Testis (tissue), 2 donors: ENCODE results near the gene PIM2.

Experiments
- POLR2A ChIP-seq: fragments of 450-650 bp; IDR thresholded peaks from one replicate; pipeline ENCODE4 v1.6.1; 2017; ENCODE audit warnings: antibody characterized with exemption, mild to moderate bottlenecking, moderate library complexity
- TF ChIP-seq, protein P1 (sequence below), 3 experiments: fragments of 450-650 bp in 2 of 3; fragments of 200-600 bp in 1 of 3; sonication (generic) in 1 of 3; IDR thresholded peaks; one replicate each; pipeline ENCODE4 v1.5.1; 2016 to 2019; ENCODE audit warnings: antibody characterized with exemption in 3 of 3, mild to moderate bottlenecking in 2 of 3, moderate library complexity in 1 of 3

DNA sequence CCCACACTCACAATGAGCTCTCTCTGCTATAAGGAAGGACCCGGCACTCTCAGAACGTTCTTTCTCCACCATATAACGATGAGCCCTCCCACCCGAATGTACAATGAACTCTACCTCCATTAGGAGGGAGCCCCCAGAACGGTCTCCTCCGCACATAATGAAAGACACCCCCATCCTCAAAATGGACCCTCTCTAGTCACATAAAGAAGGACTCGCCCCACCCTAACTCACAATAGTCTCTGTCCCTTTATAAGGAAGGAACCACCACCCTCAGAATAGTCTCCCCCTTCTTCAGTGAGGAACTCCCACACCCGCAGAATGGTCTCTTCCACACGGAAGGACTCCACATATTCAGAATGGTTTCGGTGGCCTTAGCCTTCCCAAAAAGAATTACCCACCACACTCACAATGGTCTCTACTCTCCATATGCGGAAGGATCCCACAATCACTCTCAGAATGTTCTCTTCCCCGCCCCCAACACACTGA is 7.9 kb downstream of the PIM2 start:
- TF ChIP-seq, protein P1, sequence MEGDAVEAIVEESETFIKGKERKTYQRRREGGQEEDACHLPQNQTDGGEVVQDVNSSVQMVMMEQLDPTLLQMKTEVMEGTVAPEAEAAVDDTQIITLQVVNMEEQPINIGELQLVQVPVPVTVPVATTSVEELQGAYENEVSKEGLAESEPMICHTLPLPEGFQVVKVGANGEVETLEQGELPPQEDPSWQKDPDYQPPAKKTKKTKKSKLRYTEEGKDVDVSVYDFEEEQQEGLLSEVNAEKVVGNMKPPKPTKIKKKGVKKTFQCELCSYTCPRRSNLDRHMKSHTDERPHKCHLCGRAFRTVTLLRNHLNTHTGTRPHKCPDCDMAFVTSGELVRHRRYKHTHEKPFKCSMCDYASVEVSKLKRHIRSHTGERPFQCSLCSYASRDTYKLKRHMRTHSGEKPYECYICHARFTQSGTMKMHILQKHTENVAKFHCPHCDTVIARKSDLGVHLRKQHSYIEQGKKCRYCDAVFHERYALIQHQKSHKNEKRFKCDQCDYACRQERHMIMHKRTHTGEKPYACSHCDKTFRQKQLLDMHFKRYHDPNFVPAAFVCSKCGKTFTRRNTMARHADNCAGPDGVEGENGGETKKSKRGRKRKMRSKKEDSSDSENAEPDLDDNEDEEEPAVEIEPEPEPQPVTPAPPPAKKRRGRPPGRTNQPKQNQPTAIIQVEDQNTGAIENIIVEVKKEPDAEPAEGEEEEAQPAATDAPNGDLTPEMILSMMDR (IDR thresholded peaks at IDR 0.05) = no peak
- no peak for TF ChIP-seq POLR2A
